ENCODE results near the gene RAB11A.

- no peak for TF ChIP-seq CTCF (IDR thresholded peaks at IDR 0.05; ENCODE audit: poor library complexity)
- TF ChIP-seq EZH2 (IDR thresholded peaks at IDR 0.05; ENCODE audit: borderline replicate concordance), result no peak
- no peak for TF ChIP-seq EZH2phosphoT487 (IDR thresholded peaks at IDR 0.05; ENCODE audit: low read depth, severe bottlenecking, unreplicated experiment)
Measured at GRCh38 chr15:65930134-65930533, 60.8 kb downstream of the RAB11A start.

Data from hepatocyte (in vitro differentiated cells).